GM12875 (cell line): ENCODE data around the gene EDAR.

ENCODE experiments used
- H3K4me3 ChIP-seq: one replicate; pipeline ENCODE4 v1.5.1; 2011; ENCODE audit warnings: low read depth, low read length, control low read depth
- CTCF ChIP-seq: IDR thresholded peaks from 2 replicates; pipeline ENCODE4 v1.5.1; 2011; ENCODE audit warnings: low read depth, mild to moderate bottlenecking, control low read depth, inconsistent platforms, low read length, moderate library complexity, borderline replicate concordance; ENCODE audit not compliant: insufficient read depth

Gene EDAR

GRCh38 chr2:109017017-109017416, 28.0 kb upstream of the EDAR start:
- TF ChIP-seq CTCF, result no peak
- no peak overlapping the region for H3K4me3 ChIP-seq

GRCh38 chr2:109016376-109016775, 27.4 kb upstream of the EDAR start:
- H3K4me3 ChIP-seq, result no peak overlapping the region
- TF ChIP-seq CTCF, result no peak

- H3K4me3 ChIP-seq, result no peak overlapping the region
- no peak for TF ChIP-seq CTCF
Observed at GRCh38 chr2:109014476-109014875, 25.5 kb upstream of the EDAR start.

- H3K4me3 ChIP-seq, result no peak overlapping the region
- TF ChIP-seq CTCF, result no peak
Observed at GRCh38 chr2:109013051-109013450, 24.0 kb upstream of the EDAR start.

GRCh38 chr2:109009920-109010610, 21.0 kb upstream of the EDAR start:
- no peak overlapping the region for H3K4me3 ChIP-seq
- TF ChIP-seq CTCF, result no peak

GRCh38 chr2:109006971-109007370, 18.0 kb upstream of the EDAR start:
- no peak for TF ChIP-seq CTCF
- H3K4me3 ChIP-seq, result no peak overlapping the region

- H3K4me3 ChIP-seq, result no peak overlapping the region
- no peak for TF ChIP-seq CTCF
Observed at GRCh38 chr2:109005686-109006204, 16.7 kb upstream of the EDAR start.
